Stimulated activated naive CD4-positive, alpha-beta T cell treated with Interleukin-2 at 50 U/mL for 16 hours (primary cell): ENCODE results near the gene LEF1.
A peak's percentile ranks its signal among the peaks of the same experiment; 100 is the strongest.

Source experiments
- DNase-seq: peaks from one replicate; lab custom pipeline; 2025; lab: John Stamatoyannopoulos, UW

The LEF1 gene

DNA sequence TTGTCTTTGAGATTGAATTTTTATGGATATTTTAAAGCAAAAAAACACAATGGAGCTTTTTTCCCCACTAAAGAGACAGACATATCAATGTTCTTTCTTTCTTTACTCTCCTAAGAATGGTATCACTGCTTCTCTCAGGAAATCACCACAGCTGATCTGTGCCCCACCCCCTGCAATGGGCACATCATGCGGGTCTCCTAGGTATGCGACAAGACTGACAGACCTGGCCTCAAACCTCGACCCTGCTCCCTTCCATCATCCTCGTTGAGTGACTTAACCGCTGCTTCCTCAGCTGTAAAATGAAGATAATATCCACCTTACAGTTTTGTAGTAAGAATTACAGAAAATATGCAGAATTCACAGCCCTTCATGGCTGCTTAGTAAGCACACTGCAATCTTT, 58.3 kb downstream of the LEF1 start:
- DNase-seq = no peak

GRCh38 chr4:108109997-108110416, 58.7 kb downstream of the LEF1 start:
- DNase-seq = no peak

GRCh38 chr4:108109111-108109510, 59.6 kb downstream of the LEF1 start:
- no peak for DNase-seq

DNA sequence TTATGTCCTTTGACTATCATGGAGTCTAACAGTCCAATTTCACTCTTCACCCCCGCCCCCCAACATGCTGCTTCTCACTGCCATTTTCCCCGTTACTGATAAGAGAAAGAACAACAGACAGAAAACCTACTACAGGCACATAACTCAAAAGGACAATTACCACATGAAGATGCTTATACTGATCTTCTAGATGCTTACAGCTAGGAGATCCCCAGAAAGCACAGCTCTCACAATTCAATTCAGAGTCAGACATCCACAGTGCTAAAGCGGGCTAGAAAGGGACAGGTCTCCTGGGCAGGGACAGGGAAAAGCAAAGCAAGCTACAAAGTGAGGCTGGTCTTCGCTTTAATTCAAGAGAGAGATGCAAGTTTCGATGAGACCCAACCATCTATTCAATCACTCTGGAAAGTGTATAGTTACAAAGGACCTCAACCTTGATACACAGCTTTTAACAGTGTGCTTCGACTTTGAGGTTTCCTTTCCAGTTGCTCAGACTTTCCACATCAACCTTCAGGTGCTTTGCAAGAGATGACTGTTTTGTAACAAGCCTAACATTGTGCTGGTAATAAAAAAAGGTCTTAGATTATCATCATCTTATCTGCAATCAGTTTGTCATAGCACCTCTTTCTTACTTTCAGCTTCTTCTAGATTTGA, 60.9 kb downstream of the LEF1 start:
- DNase-seq = peak; percentile 24

GRCh38 chr4:108107101-108107500, 61.6 kb downstream of the LEF1 start:
- DNase-seq = no peak

GRCh38 chr4:108106186-108106585, 62.5 kb downstream of the LEF1 start:
- DNase-seq = no peak

GRCh38 chr4:108103099-108103862, 65.5 kb downstream of the LEF1 start:
- DNase-seq = no peak

- no peak for DNase-seq
Observed at GRCh38 chr4:108100827-108101226, 67.9 kb downstream of the LEF1 start.

DNA sequence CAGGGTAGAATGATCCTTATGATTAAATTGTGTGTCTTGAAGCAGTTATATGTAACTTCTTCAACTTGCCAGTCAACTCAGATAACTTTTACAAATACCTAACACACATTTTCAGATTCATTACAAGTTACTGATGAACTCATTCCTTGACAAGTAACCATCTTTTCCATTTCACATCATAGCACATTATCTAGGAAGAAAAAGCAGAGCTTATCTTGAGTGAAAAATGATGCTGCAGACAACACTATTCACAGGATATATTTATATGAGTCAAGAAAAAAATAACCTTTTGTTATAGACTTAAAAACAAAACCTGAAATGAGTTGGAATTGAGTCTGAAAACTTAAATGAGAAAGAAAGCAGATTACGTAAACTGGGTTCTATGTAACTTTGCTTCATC, 68.9 kb downstream of the LEF1 start:
- no peak for DNase-seq

DNA sequence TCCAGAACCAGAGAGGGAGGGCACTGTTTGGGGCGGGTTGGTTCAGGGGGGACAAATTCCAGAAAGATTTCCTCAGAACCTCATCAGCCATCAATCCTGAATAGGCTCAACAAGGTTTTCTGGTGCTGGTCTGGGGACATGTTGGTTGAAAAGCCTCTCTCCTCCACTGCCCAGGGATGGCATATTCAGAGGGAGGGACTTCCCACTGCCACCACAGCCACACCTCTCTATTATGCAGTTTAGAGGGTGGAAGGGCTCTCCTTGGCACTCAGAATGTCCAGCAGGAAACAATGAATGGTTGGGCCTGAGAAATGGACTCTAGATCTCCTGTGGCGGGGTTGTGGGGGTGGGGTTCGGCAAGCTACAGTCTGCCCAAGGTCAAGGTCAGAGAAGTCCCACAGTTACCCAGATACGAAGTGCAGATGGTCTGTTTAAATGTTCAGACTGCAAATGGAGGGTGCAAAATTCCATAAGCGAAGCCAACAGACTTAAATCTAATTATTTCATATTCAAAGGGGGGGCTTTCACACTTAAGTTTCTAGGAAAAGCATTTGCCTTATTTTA, 70.7 kb downstream of the LEF1 start:
- no peak for DNase-seq

DNA sequence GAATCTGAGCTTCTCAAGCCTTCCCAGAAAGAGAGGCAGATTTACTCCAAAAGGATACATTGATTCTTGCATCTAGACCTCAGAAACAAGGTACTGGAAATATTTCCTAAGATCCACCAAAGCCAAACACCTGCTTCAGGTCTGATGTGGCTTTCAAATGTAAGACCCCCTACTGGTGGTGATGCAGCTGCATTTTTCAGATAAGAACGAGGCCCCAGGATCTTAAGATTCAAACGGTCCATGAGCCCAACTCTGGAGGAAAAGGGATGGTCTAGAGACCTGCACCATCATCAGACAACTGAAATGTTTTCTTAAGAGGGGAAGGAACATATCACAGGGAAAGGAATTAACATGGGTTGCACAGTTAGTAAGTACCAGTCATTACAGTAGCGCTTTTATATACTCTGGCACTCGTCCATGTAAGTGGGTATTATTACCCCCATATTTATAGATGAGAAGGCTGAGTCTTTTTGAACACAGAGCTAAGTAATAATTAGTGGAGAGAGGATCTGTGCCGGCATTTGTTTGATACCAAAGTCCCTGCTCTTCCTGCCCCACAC, 73.7 kb downstream of the LEF1 start:
- no peak for DNase-seq

DNA sequence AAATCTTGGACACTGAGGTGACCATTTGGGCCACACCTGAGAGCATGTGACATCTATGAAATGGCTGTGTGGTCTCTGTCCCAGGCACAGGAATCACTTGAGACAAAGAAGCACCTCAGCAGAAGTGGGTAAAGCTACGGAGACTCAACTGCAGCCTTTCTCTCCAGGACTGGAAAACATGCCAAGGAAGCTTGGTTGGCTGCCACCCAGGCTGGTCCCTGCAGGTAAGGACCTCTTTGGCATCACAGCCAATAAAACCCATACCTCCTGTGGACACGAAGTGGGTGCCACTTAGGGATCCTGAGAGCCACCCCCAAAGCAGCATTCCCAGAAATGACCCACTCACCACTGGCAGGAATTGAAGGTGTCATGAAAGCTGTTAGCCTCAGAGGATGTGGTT, 74.6 kb downstream of the LEF1 start:
- no peak for DNase-seq

GRCh38 chr4:108092288-108092687, 76.4 kb downstream of the LEF1 start:
- no peak for DNase-seq

DNA sequence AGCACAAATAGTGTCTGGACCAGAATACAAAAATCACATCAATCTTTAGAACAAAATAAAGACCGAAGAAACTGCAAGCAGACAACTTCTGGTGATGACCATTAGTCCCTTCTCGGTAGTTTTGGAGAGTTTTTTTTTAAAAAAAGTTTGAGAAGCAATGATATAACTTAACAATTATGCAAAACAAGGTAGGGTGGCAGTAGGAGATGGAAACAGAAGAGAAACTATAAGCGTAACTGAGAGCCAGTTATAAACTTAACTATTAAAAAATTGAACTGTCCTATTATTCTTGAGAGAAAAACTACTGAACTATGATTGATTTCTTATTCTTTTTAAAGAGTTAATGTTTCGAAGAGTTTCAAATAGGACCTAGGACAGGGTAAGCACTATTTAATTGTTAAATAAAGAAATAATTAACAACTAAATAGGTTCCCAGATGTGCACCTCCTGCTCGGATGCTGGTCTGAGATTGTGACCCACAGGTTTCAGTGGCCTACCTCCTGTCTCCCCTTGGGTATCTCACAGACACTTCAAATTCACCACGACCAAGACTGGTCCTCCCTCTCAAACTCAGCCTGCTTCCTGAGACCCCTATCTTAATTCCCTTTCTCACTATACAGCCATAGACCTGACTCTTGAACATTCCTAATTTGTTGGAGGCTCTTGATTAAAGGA, 81.3 kb downstream of the LEF1 start:
- DNase-seq = no peak

GRCh38 chr4:108081256-108081655, 87.5 kb downstream of the LEF1 start:
- DNase-seq = no peak

GRCh38 chr4:108080747-108081146, 88.0 kb downstream of the LEF1 start:
- no peak for DNase-seq

DNA sequence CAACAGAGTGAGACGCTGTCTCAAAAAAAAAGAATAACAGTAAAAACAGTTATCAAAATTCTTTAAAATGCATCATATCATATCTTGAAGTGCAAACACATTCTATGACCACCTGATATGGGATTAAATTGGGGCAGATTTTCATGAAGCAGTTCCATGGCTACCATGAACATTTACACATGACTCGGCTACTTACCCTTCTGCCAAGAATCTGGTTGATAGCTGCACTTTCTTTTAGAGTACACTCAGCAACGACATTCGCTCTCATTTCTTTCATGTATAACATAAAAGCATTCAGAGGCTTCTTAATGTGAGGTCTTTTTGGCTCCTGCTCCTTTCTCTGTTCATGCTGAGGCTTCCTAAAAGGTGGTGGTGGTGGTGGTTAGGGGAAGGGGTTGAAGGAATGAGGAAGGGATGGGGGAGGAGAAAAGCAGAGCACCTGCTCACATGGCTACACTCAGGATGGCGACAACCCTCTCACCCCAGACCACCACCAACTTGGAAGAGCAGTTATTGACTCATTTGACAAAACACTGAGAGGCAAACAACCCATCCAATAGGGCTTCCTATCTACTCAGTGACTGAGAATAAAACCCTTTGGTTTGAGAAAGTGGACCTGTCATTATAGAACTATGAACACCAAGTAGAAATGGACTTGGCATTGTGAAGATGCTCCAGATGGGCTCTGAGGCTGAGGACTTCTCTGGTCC, 90.6 kb downstream of the LEF1 start:
- no peak for DNase-seq

- peak; percentile 37 for DNase-seq
Observed at GRCh38 chr4:108072300-108072699, 96.4 kb downstream of the LEF1 start.

GRCh38 chr4:108070775-108071174, 98.0 kb downstream of the LEF1 start:
- DNase-seq = no peak

GRCh38 chr4:108068442-108068841, 100.3 kb downstream of the LEF1 start:
- DNase-seq = no peak

DNA sequence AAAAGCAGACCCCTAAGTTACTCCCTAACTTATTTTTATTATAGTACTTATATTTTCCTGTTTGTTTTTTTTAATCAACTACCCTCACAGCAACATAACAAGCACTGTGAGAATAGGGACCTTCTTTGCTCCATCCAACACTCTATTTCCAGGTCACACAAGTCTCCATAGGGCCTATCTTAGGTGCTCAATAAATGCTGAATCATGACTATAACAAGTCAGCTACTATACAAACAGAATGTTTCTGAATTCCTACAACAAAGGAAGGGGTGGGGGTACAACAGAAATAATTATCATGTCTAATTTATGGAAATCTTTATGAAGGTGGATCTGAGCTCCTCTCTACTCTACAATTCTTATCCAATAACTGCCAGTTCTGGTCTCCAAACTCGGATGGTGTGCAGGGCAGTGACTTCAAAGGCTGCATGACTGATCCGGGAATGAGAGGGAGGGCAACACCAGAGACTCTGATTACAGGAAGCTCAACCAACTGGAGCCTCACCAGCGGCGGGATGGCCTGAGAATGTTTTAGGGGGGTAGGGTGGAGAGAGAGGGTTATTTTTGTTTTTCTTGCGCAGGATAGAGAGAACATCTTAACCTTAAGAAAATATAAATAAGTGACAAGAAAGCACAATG, 107.9 kb downstream of the LEF1 start:
- no peak for DNase-seq
